ENCODE results near the gene TEKT3. TPM values are rescaled to one million over a fixed set of nuclear protein-coding genes. Genes with fewer than 3 reads are reported as not detected.

Gene TEKT3
- total RNA-seq, 1 donor from 2014 or later = 3.8 TPM

- no peak for DNase-seq (ENCODE audit: low spot score in 2 of 2, unreplicated experiment in 2 of 2)
- peaks cover 4% of the 10 kb centered on the region for H3K9me3 Mint-ChIP-seq
- TF ChIP-seq CTCF (IDR thresholded peaks at IDR 0.05; ENCODE audit: unreplicated experiment) = no peak
- H3K27ac Mint-ChIP-seq = no peak overlapping the region
- no peaks in the 10 kb centered on the region for H3K36me3 Mint-ChIP-seq
- H3K27me3 Mint-ChIP-seq (ENCODE audit: low read depth) = peaks cover 3% of the 10 kb centered on the region
- no peak overlapping the region for H3K4me3 Mint-ChIP-seq
- H3K4me1 Mint-ChIP-seq = peaks cover 16% of the 10 kb centered on the region
Measured at GRCh38 chr17:15288859-15289258, 52.5 kb downstream of the TEKT3 start.

GRCh38 chr17:15287538-15288267 is 53.7 kb downstream of the TEKT3 start:
- H3K4me3 Mint-ChIP-seq = no peak overlapping the region
- no peaks in the 10 kb centered on the region for H3K36me3 Mint-ChIP-seq
- no peak overlapping the region for H3K27ac Mint-ChIP-seq
- H3K4me1 Mint-ChIP-seq = peaks cover 16% of the 10 kb centered on the region
- no peaks in the 10 kb centered on the region for H3K9me3 Mint-ChIP-seq
- no peak for TF ChIP-seq CTCF (IDR thresholded peaks at IDR 0.05; ENCODE audit: unreplicated experiment)
- no peaks in the 10 kb centered on the region for H3K27me3 Mint-ChIP-seq (ENCODE audit: low read depth)
- DNase-seq (ENCODE audit: low spot score in 2 of 2, unreplicated experiment in 2 of 2) = no peak

- no peak for DNase-seq (ENCODE audit: low spot score in 2 of 2, unreplicated experiment in 2 of 2)
- no peaks in the 10 kb centered on the region for H3K27me3 Mint-ChIP-seq (ENCODE audit: low read depth)
- no peak for TF ChIP-seq CTCF (IDR thresholded peaks at IDR 0.05; ENCODE audit: unreplicated experiment)
Measured at GRCh38 chr17:15285466-15285865, 55.9 kb downstream of the TEKT3 start.

GRCh38 chr17:15284537-15284936 is 56.9 kb downstream of the TEKT3 start:
- no peak overlapping the region for H3K4me3 Mint-ChIP-seq
- H3K4me1 Mint-ChIP-seq = peaks cover 12% of the 10 kb centered on the region
- H3K36me3 Mint-ChIP-seq = no peaks in the 10 kb centered on the region
- H3K27me3 Mint-ChIP-seq (ENCODE audit: low read depth) = no peaks in the 10 kb centered on the region
- no peak overlapping the region for H3K27ac Mint-ChIP-seq
- H3K9me3 Mint-ChIP-seq = no peaks in the 10 kb centered on the region
- no peak for TF ChIP-seq CTCF (IDR thresholded peaks at IDR 0.05; ENCODE audit: unreplicated experiment)
- DNase-seq (ENCODE audit: low spot score in 2 of 2, unreplicated experiment in 2 of 2) = no peak

More at GRCh38 chr17:15285466-15285865, 55.9 kb downstream of the TEKT3 start:
- no peaks in the 10 kb centered on the region for H3K9me3 Mint-ChIP-seq
- H3K4me1 Mint-ChIP-seq = peaks cover 12% of the 10 kb centered on the region
- no peak overlapping the region for H3K27ac Mint-ChIP-seq
- H3K4me3 Mint-ChIP-seq = no peak overlapping the region
- H3K36me3 Mint-ChIP-seq = no peaks in the 10 kb centered on the region

GRCh38 chr17:15284107-15284506 is 57.3 kb downstream of the TEKT3 start:
- no peak for DNase-seq (ENCODE audit: low spot score in 2 of 2, unreplicated experiment in 2 of 2)
- no peak overlapping the region for H3K27ac Mint-ChIP-seq
- no peaks in the 10 kb centered on the region for H3K9me3 Mint-ChIP-seq
- TF ChIP-seq CTCF (IDR thresholded peaks at IDR 0.05; ENCODE audit: unreplicated experiment) = no peak
- no peak overlapping the region for H3K4me3 Mint-ChIP-seq
- H3K36me3 Mint-ChIP-seq = no peaks in the 10 kb centered on the region
- H3K4me1 Mint-ChIP-seq = peaks cover 8% of the 10 kb centered on the region
- no peaks in the 10 kb centered on the region for H3K27me3 Mint-ChIP-seq (ENCODE audit: low read depth)
